Endothelial cell of umbilical vein (primary cell): ENCODE measurements around the gene TMEM140. TPM values are rescaled to one million over a fixed set of nuclear protein-coding genes. Genes with fewer than 3 reads are reported as not detected.

Experiments used
- BruUV-seq: library from RNA; stranded (reverse); fragments of 400-500 nt; replicated peaks from 2 replicates; lab custom pipeline; 2021; lab: Mats Ljungman, UMichigan
- CTCF ChIA-PET: fragments of 300-600, 350-600 bp; sonication (Branson Sonifier 250); formaldehyde crosslinking; loops from one replicate; lab custom pipeline; 2021; ENCODE audit warnings: antibody characterized with exemption, inconsistent platforms; lab: Charles Lee
- POLR2A ChIA-PET: fragments of 300-600, 350-600 bp; sonication (Branson Sonifier 250); formaldehyde crosslinking; loops from one replicate; lab custom pipeline; 2021; ENCODE audit warnings: antibody characterized with exemption, inconsistent platforms; lab: Charles Lee
- DNase-seq: peaks from one replicate; pipeline ENCODE4 v3.0.0-alpha.2; 2011; ENCODE audit warnings: low read depth, low spot score
- FAIRE-seq: peaks from 2 replicates; lab custom pipeline; 2011; peaks lifted over from hg19 to GRCh38; lab: Jason Lieb, UNC
- H2AFZ ChIP-seq: 2 replicates; pipeline ENCODE4 v1.6.0; 2012; ENCODE audit warnings: low read depth, low read length, control low read depth, inconsistent platforms
- H3K27ac ChIP-seq: 2 replicates; pipeline ENCODE4 v1.5.1; 2011; ENCODE audit warnings: low read depth, mild to moderate bottlenecking, control low read depth, low read length, moderate library complexity; ENCODE audit not compliant: insufficient read depth
- H3K27me3 ChIP-seq, 2 experiments: 2 replicates each; pipeline versions ENCODE4 v1.6.0 to v1.6.1; 2011; ENCODE audit warnings: low read length in 2 of 2, mixed read lengths in 1 of 2; ENCODE audit not compliant: control insufficient read depth in 2 of 2, insufficient read depth in 2 of 2
- H3K36me3 ChIP-seq, 2 experiments: 2 replicates in 1 of 2; 3 replicates in 1 of 2; pipeline ENCODE4 v1.5.1; 2011; ENCODE audit warnings: low read length in 2 of 2, mild to moderate bottlenecking in 1 of 2, moderate library complexity in 1 of 2; ENCODE audit not compliant: control insufficient read depth in 2 of 2, insufficient read depth in 2 of 2; ENCODE audit errors: extremely low read depth in 1 of 2
- H3K4me1 ChIP-seq: 3 replicates; pipeline ENCODE4 v1.5.1; 2011; ENCODE audit warnings: mild to moderate bottlenecking, low read length; ENCODE audit not compliant: control insufficient read depth, insufficient read depth; ENCODE audit errors: extremely low read depth
- H3K4me2 ChIP-seq: 2 replicates; pipeline ENCODE4 v1.6.1; 2011; ENCODE audit warnings: low read length, control low read depth, mixed read lengths; ENCODE audit not compliant: insufficient read depth
- H3K4me3 ChIP-seq, 3 experiments: fragments of 200-600 bp in 1 of 3; sonication (generic), shearing (Covaris generic) in 1 of 3; replicated peaks in 1 of 3; 2 replicates each; pipeline ENCODE4 v1.5.1; 2011 to 2016; ENCODE audit warnings: control low read depth in 3 of 3, low read length in 3 of 3, mild to moderate bottlenecking in 2 of 3, inconsistent platforms in 1 of 3, low read depth in 1 of 3, moderate library complexity in 1 of 3; ENCODE audit not compliant: insufficient read depth in 1 of 3
- H3K79me2 ChIP-seq: 2 replicates; pipeline ENCODE4 v1.6.0; 2012; ENCODE audit warnings: low read length, inconsistent platforms; ENCODE audit not compliant: control insufficient read depth, insufficient read depth
- H3K9ac ChIP-seq: replicated peaks from 2 replicates; pipeline ENCODE3; 2011; ENCODE audit warnings: low read length, control low read depth; ENCODE audit not compliant: insufficient read depth; ENCODE audit errors: extremely low read depth
- H3K9me1 ChIP-seq: replicated peaks from 3 replicates; pipeline ENCODE4 v1.6.0; 2011; ENCODE audit warnings: mild to moderate bottlenecking, low read length; ENCODE audit not compliant: control insufficient read depth, insufficient read depth; ENCODE audit errors: extremely low read depth
- H3K9me3 ChIP-seq: replicated peaks from 2 replicates; pipeline ENCODE4 v1.5.1; 2012; ENCODE audit warnings: low read length, inconsistent platforms; ENCODE audit not compliant: control insufficient read depth, insufficient read depth
- H4K20me1 ChIP-seq: replicated peaks from 2 replicates; pipeline ENCODE3; 2011; ENCODE audit warnings: mild to moderate bottlenecking, low read length; ENCODE audit not compliant: control insufficient read depth, insufficient read depth; ENCODE audit errors: extremely low read depth
- CTCF ChIP-seq, 2 donors: IDR thresholded peaks; 1 replicate in 1 of 2; 2 replicates in 1 of 2; pipeline ENCODE4 v1.5.1; 2011; ENCODE audit warnings: low read length in 2 of 2, mild to moderate bottlenecking in 2 of 2, moderate library complexity in 2 of 2, control low read depth in 1 of 2, inconsistent platforms in 1 of 2, low read depth in 1 of 2; ENCODE audit not compliant: insufficient read depth in 1 of 2; ENCODE audit errors: extremely low read depth in 1 of 2
- EZH2 ChIP-seq: IDR thresholded peaks from 2 replicates; pipeline ENCODE4 v1.6.1; 2012; ENCODE audit warnings: borderline replicate concordance, low read depth, mild to moderate bottlenecking, moderate library complexity, low read length, inconsistent platforms; ENCODE audit not compliant: severe bottlenecking
- FOS ChIP-seq: IDR thresholded peaks from 2 replicates; pipeline ENCODE4 v1.6.1; 2011; ENCODE audit warnings: mild to moderate bottlenecking, low read length, moderate library complexity, borderline replicate concordance; ENCODE audit not compliant: insufficient read depth
- GATA2 ChIP-seq: IDR thresholded peaks from 2 replicates; pipeline ENCODE4 v1.7.0; 2011; ENCODE audit warnings: low read depth, mild to moderate bottlenecking, moderate library complexity, mixed read lengths, low read length; ENCODE audit not compliant: insufficient read length, insufficient read depth
- JUN ChIP-seq: IDR thresholded peaks from 2 replicates; pipeline ENCODE4 v1.6.1; 2011; ENCODE audit warnings: borderline replicate concordance, low read depth; ENCODE audit not compliant: insufficient read length, insufficient read depth
- MAX ChIP-seq: IDR thresholded peaks from 2 replicates; pipeline ENCODE4 v1.6.1; 2011; ENCODE audit not compliant: insufficient read depth, insufficient read length
- MYC ChIP-seq: IDR thresholded peaks from one replicate; pipeline ENCODE4 v1.6.1; 2011; ENCODE audit warnings: mild to moderate bottlenecking, low read depth, low read length
- POLR2A ChIP-seq: IDR thresholded peaks from 2 replicates; pipeline ENCODE4 v1.6.1; 2012; ENCODE audit warnings: low read depth, mild to moderate bottlenecking, control low read depth, low read length
- POLR2AphosphoS5 ChIP-seq: IDR thresholded peaks from 2 replicates; pipeline ENCODE4 v1.6.1; 2012; ENCODE audit warnings: low read depth, mild to moderate bottlenecking, control low read depth, low read length, moderate library complexity; ENCODE audit not compliant: insufficient read depth
- dilution Hi-C: fragments of 300-500 bp; cut with MboI; formaldehyde crosslinking; loops from one replicate; pipeline ENCODE4 v1.15.0; 2019; ENCODE audit warnings: low sequenced_read_pairs; ENCODE audit not compliant: extremely low pct_ligation_motif_present
- intact Hi-C: fragments of 100-400 bp; cut with micrococcal nuclease; formaldehyde crosslinking; loops from one replicate; pipeline ENCODE4 v1.10.0; 2022
- polyA plus RNA-seq, 4 experiments: library from polyadenylated mRNA; depleted of rRNA in 3 of 4; stranded (reverse) in 3 of 4; unstranded in 1 of 4; fragments of >200 nt; gene quantifications; 2 replicates each; pipeline versions ENCODE4 v1.2.1 to v1.2.3, GENCODE V29; 2011 to 2012; ENCODE audit warnings: missing spikeins in 1 of 4
- total RNA-seq: library from RNA; stranded (reverse); gene quantifications from 2 replicates; pipeline ENCODE4 v1.2.3, GENCODE V29; 2021

The TMEM140 gene
- total and polyA plus RNA-seq, 2 donors (not counting 3 experiments of a cell fraction or from before 2014, with no cell fraction given): 17.9 to 26.5 TPM

DNA sequence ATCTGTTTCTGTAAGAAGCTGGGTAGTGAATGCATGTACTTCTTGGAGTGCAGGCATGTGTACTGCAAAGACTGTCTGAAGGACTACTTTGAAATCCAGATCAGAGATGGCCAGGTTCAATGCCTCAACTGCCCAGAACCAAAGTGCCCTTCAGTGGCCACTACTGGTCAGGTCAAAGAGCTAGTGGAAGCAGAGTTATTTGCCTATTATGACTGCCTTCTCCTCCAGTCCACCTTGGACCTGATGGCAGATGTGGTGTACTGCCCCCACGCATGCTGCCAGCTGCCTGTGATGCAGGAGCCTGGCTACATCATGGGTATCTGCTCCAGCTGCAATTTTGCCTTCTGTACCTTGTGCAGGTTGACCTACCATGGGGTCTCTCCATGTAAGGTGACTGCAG lies 18.9 kb upstream of the TMEM140 start:
- ChIA-PET POLR2A (no interaction called here), CTCF (interaction anchor here (1.0 to 1.9 kb wide), 4 partner anchors 15 to 32 kb away, joined by 3 to 7 read pairs (median 4); partner anchors contain the start of gene TMEM140)
- Histone ChIP-seq H2AFZ (no peak overlapping the region), H3K36me3 (no peaks in the 10 kb centered on the region), H3K9me1 (no peaks in the 10 kb centered on the region), H4K20me1 (no peaks in the 10 kb centered on the region), H3K9me3 (no peaks in the 10 kb centered on the region), H3K9ac (no peak overlapping the region), H3K27ac (no peak overlapping the region), H3K4me2 (no peak overlapping the region), H3K79me2 (no peaks in the 10 kb centered on the region), H3K4me1 (no peaks in the 10 kb centered on the region), H3K4me3 (no peak overlapping the region), H3K27me3 (peaks cover 0 to 1% of the 10 kb centered on the region in 2 experiments)
- no TSS peak for BruUV-seq
- intact Hi-C loops: no loop called here
- TF ChIP-seq GATA2 (no peak), EZH2 (no peak), MYC (no peak), FOS (no peak), MAX (no peak)
- no peak for DNase-seq
- FAIRE-seq: no peak
- dilution Hi-C loops: no loop called here

DNA sequence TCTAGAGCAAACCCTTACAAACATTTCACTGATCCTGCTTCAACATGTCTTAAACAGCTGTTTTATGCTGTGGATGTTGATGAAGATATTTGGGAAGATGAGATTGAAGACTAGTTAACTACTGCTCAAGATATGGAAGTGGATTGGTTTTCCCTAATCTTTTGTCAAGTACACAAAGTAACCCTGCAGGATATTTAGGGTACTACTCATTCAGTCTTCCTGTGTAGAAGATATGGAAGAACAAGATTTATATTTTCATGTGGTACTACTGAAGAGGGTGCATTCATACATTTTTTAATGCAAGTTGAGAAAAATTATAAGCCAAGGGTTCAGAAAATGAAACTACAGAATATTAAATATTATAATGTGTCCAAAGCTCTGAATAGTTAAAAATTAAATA lies 18.3 kb upstream of the TMEM140 start:
- H3K9ac ChIP-seq: no peak overlapping the region
- no peak overlapping the region for H3K4me2 ChIP-seq
- no peaks in the 10 kb centered on the region for H3K36me3 ChIP-seq
- BruUV-seq: no TSS peak
- FAIRE-seq (no peak), DNase-seq (no peak)
- H3K27ac ChIP-seq: no peak overlapping the region
- H4K20me1 ChIP-seq: no peaks in the 10 kb centered on the region
- H3K79me2 ChIP-seq: no peaks in the 10 kb centered on the region
- no peaks in the 10 kb centered on the region for H3K9me1 ChIP-seq
- H3K27me3 ChIP-seq: peaks cover 0 to 1% of the 10 kb centered on the region in 2 experiments
- ChIA-PET CTCF (interaction anchor here (1.7 to 1.9 kb wide), 2 partner anchors 15 to 18 kb away, joined by 3 to 7 read pairs; partner anchors contain the start of gene TMEM140), POLR2A (no interaction called here)
- dilution Hi-C loops: no loop called here
- H3K4me3 ChIP-seq: no peak overlapping the region
- no peaks in the 10 kb centered on the region for H3K9me3 ChIP-seq
- H3K4me1 ChIP-seq: no peaks in the 10 kb centered on the region
- no peak overlapping the region for H2AFZ ChIP-seq
- no peak for TF ChIP-seq EZH2
- no peak for TF ChIP-seq POLR2AphosphoS5
- no peak for TF ChIP-seq FOS
- no peak for TF ChIP-seq MAX
- no peak for TF ChIP-seq GATA2
- no peak for TF ChIP-seq JUN
- TF ChIP-seq POLR2A: no peak
- TF ChIP-seq MYC: no peak
- no peak for TF ChIP-seq CTCF (IDR thresholded peaks at IDR 0.05; ENCODE audit: extremely low read depth in 1 of 2, insufficient read depth in 1 of 2, low read depth in 1 of 2, low read length in 2 of 2)
- intact Hi-C loops: no loop called here
